HEK293 (cell line): ENCODE data around the gene HINT2.

Source experiments
- HOXA7 ChIP-seq: sonication (generic); formaldehyde crosslinking; IDR thresholded peaks from 2 replicates; pipeline ENCODE4 v1.8.1; 2022; ENCODE audit warnings: missing genetic modification reagents, borderline replicate concordance
- KLF9 ChIP-seq: fragments of 450-650 bp; formaldehyde crosslinking; IDR thresholded peaks from 2 replicates; pipeline ENCODE4 v1.5.1; 2016; ENCODE audit warnings: missing biosample characterization, missing genetic modification characterization, low read depth
- SP2 ChIP-seq: fragments of 450-650 bp; formaldehyde crosslinking; IDR thresholded peaks from 2 replicates; pipeline ENCODE4 v1.5.1; 2016; ENCODE audit warnings: missing biosample characterization, missing genetic modification characterization
- ZBTB21 ChIP-seq: fragments of 450-650 bp; formaldehyde crosslinking; IDR thresholded peaks from 2 replicates; pipeline ENCODE4 v1.5.1; 2017; ENCODE audit warnings: missing biosample characterization, missing genetic modification characterization
- ZFP3 ChIP-seq: fragments of 450-650 bp; formaldehyde crosslinking; IDR thresholded peaks from 2 replicates; pipeline ENCODE4 v1.5.1; 2016; ENCODE audit warnings: low read depth, missing biosample characterization, missing genetic modification characterization
- ZFP41 ChIP-seq: fragments of 450-650 bp; formaldehyde crosslinking; IDR thresholded peaks from 2 replicates; pipeline ENCODE4 v1.5.1; 2016; ENCODE audit warnings: missing biosample characterization, missing genetic modification characterization, borderline replicate concordance
- ZNF121 ChIP-seq: fragments of 450-650 bp; formaldehyde crosslinking; IDR thresholded peaks from 2 replicates; pipeline ENCODE4 v1.5.1; 2016; ENCODE audit warnings: missing biosample characterization, missing genetic modification characterization
- ZNF223 ChIP-seq: fragments of 450-650 bp; formaldehyde crosslinking; IDR thresholded peaks from 2 replicates; pipeline ENCODE4 v1.5.1; 2016; ENCODE audit warnings: missing biosample characterization, missing genetic modification characterization
- TF ChIP-seq, protein P1 (sequence below): fragments of 450-650 bp; formaldehyde crosslinking; IDR thresholded peaks from 2 replicates; pipeline ENCODE4 v1.5.1; 2016; ENCODE audit warnings: missing biosample characterization, missing genetic modification characterization
- TF ChIP-seq, protein P2 (sequence below): fragments of 450-650 bp; formaldehyde crosslinking; optimal IDR thresholded peaks from 2 replicates; pipeline ENCODE3; 2016; ENCODE audit warnings: missing biosample characterization, mild to moderate bottlenecking, missing genetic modification characterization

DNA sequence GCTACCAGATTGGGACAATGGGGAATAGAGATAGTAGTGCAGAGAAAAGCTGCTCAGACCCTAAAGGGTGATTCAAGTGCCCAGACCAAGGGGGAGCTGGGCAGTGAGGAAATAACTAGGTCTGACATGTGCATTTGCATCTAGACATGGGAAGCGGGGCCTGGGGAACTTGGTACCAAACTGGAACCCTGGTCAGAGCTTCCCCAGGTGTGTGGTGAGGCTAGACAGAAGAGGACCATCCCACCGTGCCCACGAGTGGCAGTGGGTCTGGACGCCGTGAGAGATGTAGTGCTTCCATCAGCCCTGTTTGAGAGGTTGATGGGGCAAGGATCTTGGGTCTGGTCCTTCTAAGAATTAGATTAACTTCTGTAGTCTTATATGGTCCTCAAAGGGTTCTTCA is 21.8 kb upstream of the HINT2 start:
- TF ChIP-seq KLF9 (tag by site-specific recombination) (no peak), HOXA7 (CRISPR knock-in tag) (no peak), ZBTB21 (tag by site-specific recombination) (no peak), ZNF121 (tag by site-specific recombination) (no peak), SP2 (tag by site-specific recombination) (no peak), ZNF223 (no peak), ZFP3 (no peak), ZFP41 (no peak)
- TF ChIP-seq, protein P1, sequence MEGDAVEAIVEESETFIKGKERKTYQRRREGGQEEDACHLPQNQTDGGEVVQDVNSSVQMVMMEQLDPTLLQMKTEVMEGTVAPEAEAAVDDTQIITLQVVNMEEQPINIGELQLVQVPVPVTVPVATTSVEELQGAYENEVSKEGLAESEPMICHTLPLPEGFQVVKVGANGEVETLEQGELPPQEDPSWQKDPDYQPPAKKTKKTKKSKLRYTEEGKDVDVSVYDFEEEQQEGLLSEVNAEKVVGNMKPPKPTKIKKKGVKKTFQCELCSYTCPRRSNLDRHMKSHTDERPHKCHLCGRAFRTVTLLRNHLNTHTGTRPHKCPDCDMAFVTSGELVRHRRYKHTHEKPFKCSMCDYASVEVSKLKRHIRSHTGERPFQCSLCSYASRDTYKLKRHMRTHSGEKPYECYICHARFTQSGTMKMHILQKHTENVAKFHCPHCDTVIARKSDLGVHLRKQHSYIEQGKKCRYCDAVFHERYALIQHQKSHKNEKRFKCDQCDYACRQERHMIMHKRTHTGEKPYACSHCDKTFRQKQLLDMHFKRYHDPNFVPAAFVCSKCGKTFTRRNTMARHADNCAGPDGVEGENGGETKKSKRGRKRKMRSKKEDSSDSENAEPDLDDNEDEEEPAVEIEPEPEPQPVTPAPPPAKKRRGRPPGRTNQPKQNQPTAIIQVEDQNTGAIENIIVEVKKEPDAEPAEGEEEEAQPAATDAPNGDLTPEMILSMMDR (tag by site-specific recombination): no peak
- TF ChIP-seq, protein P2, sequence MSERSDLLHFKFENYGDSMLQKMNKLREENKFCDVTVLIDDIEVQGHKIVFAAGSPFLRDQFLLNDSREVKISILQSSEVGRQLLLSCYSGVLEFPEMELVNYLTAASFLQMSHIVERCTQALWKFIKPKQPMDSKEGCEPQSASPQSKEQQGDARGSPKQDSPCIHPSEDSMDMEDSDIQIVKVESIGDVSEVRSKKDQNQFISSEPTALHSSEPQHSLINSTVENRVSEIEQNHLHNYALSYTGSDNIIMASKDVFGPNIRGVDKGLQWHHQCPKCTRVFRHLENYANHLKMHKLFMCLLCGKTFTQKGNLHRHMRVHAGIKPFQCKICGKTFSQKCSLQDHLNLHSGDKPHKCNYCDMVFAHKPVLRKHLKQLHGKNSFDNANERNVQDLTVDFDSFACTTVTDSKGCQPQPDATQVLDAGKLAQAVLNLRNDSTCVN: no peak
